ENCODE data around the gene HMCN1. TPM values are rescaled to one million over a fixed set of nuclear protein-coding genes. Genes with fewer than 3 reads are reported as not detected.
A peak's percentile ranks its signal among the peaks of the same experiment; 100 is the strongest.

The HMCN1 gene
- 1 to 10 TPM; 6.5 to 7.4 TPM for total RNA-seq
- polyA plus RNA-seq (2013, experiment 1 of 2): 10.6 TPM
- 7.2 TPM for polyA plus RNA-seq (2013, experiment 2 of 2)
- long read RNA-seq, experiment 1, partial matches to known transcripts: 0 of 3 reads
- long read RNA-seq, experiment 1, other reads (novel, unspliced or antisense): 3 of 3 reads
- long read RNA-seq, experiment 2, partial matches to known transcripts: 1 of 3 reads
- long read RNA-seq, experiment 2, other reads (novel, unspliced or antisense): 2 of 3 reads
- long read RNA-seq, experiment 3, partial matches to known transcripts: 1 of 6 reads
- long read RNA-seq, experiment 3, other reads (novel, unspliced or antisense): 5 of 6 reads
- long read RNA-seq, experiment 4, partial matches to known transcripts: 0 of 1 reads
- long read RNA-seq, experiment 4, other reads (novel, unspliced or antisense): 1 of 1 reads

GRCh38 chr1:185733818-185734735, at the start of gene HMCN1:
TSS of gene HMCN1 (plus strand) at chr1:185734391. CDS start at chr1:185734780, 389 bp downstream.
- peak within 1 kb of the TSS; percentile 7 for H3K27ac ChIP-seq (ENCODE audit: low read depth, low read length)
- peaks cover 14% of the 10 kb centered on the region for H3K27me3 ChIP-seq (ENCODE audit: control insufficient read depth, insufficient read depth, low read length, poor library complexity, severe bottlenecking)
- no peaks in the 10 kb centered on the region for H3K36me3 Mint-ChIP-seq (ENCODE audit: low read depth)
- peak within 1 kb of the TSS; percentile 68 for H3K4me3 Mint-ChIP-seq
- no peaks in the 10 kb centered on the region for H3K4me1 ChIP-seq (ENCODE audit: control insufficient read depth, insufficient read depth, low read length)
- WGBS, 2 experiments (ENCODE audit: insufficient coverage in 1 of 2, insufficient read length in 1 of 2): 0 to 1% methylated on average over 22 to 47 of the region's 47 CpGs
- no peaks in the 10 kb centered on the region for H3K36me3 ChIP-seq (ENCODE audit: control insufficient read depth, insufficient read depth, low read length)
- H3K9me3 ChIP-seq (ENCODE audit: control insufficient read depth, low read length): peaks cover 12% of the 10 kb centered on the region
- no peaks in the 10 kb centered on the region for H3K9me3 Mint-ChIP-seq
- peak within 1 kb of the TSS; percentile 85 for H3K27ac Mint-ChIP-seq
- peaks cover 17% of the 10 kb centered on the region for H3K4me1 Mint-ChIP-seq
- peak; percentile 79 for TF ChIP-seq CTCF (conservative IDR thresholded peaks at IDR 0.05)
- peak within 1 kb of the TSS; percentile 75 for H3K4me3 ChIP-seq (ENCODE audit: low read length)
- peak within 1 kb of the TSS; percentile 29 for H3K9ac ChIP-seq (ENCODE audit: extremely low read depth, low read length, poor library complexity, severe bottlenecking)
- peak; percentile 95 for DNase-seq
- H3K27me3 Mint-ChIP-seq (ENCODE audit: insufficient read depth): peaks cover 31% of the 10 kb centered on the region

GRCh38 chr1:185686821-185687778, 47.1 kb upstream of the HMCN1 start:
- no peak for DNase-seq
- Histone ChIP-seq H3K4me3 (ENCODE audit: low read length) (no peak overlapping the region), H3K9ac (ENCODE audit: extremely low read depth, low read length, poor library complexity, severe bottlenecking) (no peak overlapping the region), H3K4me1 (ENCODE audit: control insufficient read depth, insufficient read depth, low read length) (no peaks in the 10 kb centered on the region), H3K27ac (ENCODE audit: low read depth, low read length) (no peak overlapping the region), H3K27me3 (ENCODE audit: control insufficient read depth, insufficient read depth, low read length, poor library complexity, severe bottlenecking) (peaks cover 6% of the 10 kb centered on the region), H3K36me3 (ENCODE audit: control insufficient read depth, insufficient read depth, low read length) (no peaks in the 10 kb centered on the region), H3K9me3 (ENCODE audit: control insufficient read depth, low read length) (no peaks in the 10 kb centered on the region)
- no peak for TF ChIP-seq CTCF (conservative IDR thresholded peaks at IDR 0.05)
- H3K36me3 Mint-ChIP-seq (ENCODE audit: low read depth): no peaks in the 10 kb centered on the region
- H3K9me3 Mint-ChIP-seq: no peaks in the 10 kb centered on the region
- H3K4me3 Mint-ChIP-seq: no peak overlapping the region
- no peaks in the 10 kb centered on the region for H3K4me1 Mint-ChIP-seq
- H3K27me3 Mint-ChIP-seq (ENCODE audit: insufficient read depth): peaks cover 46% of the 10 kb centered on the region
- no peak overlapping the region for H3K27ac Mint-ChIP-seq

GRCh38 chr1:185690527-185690926, 43.7 kb upstream of the HMCN1 start:
- Mint-ChIP-seq H3K27me3 (ENCODE audit: insufficient read depth) (peaks cover 42% of the 10 kb centered on the region), H3K4me1 (peaks cover 13% of the 10 kb centered on the region), H3K36me3 (ENCODE audit: low read depth) (no peaks in the 10 kb centered on the region), H3K9me3 (no peaks in the 10 kb centered on the region), H3K4me3 (no peak overlapping the region), H3K27ac (no peak overlapping the region)
- no peak for DNase-seq
- Histone ChIP-seq H3K4me1 (ENCODE audit: control insufficient read depth, insufficient read depth, low read length) (no peaks in the 10 kb centered on the region), H3K4me3 (ENCODE audit: low read length) (no peak overlapping the region), H3K9ac (ENCODE audit: extremely low read depth, low read length, poor library complexity, severe bottlenecking) (no peak overlapping the region), H3K27me3 (ENCODE audit: control insufficient read depth, insufficient read depth, low read length, poor library complexity, severe bottlenecking) (peaks cover 6% of the 10 kb centered on the region), H3K9me3 (ENCODE audit: control insufficient read depth, low read length) (no peaks in the 10 kb centered on the region), H3K36me3 (ENCODE audit: control insufficient read depth, insufficient read depth, low read length) (no peaks in the 10 kb centered on the region), H3K27ac (ENCODE audit: low read depth, low read length) (no peak overlapping the region)
- TF ChIP-seq CTCF (conservative IDR thresholded peaks at IDR 0.05): no peak
- WGBS, 2 experiments (ENCODE audit: insufficient coverage in 1 of 2, insufficient read length in 1 of 2): 97 to 100% methylated on average over 1 to 2 of the region's 2 CpGs

All from endodermal cell (in vitro differentiated cells).